PFSK-1 (cell line): ENCODE data around the gene GPR83.

ENCODE experiments used
- POLR2AphosphoS5 ChIP-seq: IDR thresholded peaks from 2 replicates; pipeline ENCODE4 v1.6.1; 2012; ENCODE audit warnings: low read depth, mild to moderate bottlenecking, control low read depth, low read length, moderate library complexity
- SIN3A ChIP-seq: IDR thresholded peaks from 2 replicates; pipeline ENCODE4 v1.6.1; 2012; ENCODE audit warnings: mild to moderate bottlenecking, low read length, moderate library complexity, borderline replicate concordance; ENCODE audit not compliant: insufficient read depth
- TF ChIP-seq, protein P1 (sequence below), 2 experiments: IDR thresholded peaks; 2 replicates each; pipeline versions ENCODE4 v1.6.1 to v1.8.0; 2011 to 2012; ENCODE audit warnings: low read depth in 2 of 2, low read length in 2 of 2, control low read depth in 1 of 2, inconsistent platforms in 1 of 2, mild to moderate bottlenecking in 1 of 2, moderate library complexity in 1 of 2; ENCODE audit not compliant: insufficient read depth in 1 of 2

DNA sequence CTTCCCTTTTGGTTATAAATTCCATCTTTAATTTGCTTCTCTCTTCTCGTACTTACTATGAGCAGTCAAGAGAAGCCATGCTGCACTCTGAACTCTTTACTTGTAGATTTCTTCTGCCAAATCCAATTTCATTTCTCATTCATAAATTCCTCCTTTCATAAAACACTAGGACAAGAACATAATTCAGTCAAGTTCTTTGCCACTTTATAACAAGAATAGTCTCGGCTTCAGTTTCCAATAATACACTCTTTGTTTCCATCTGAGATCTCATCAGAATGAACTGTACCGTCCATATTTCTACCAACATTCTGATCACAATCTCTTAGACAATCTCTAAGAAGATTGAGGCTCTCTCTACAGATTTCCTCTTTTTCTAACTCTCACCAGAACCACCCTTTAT is 71.7 kb downstream of the GPR83 start:
- TF ChIP-seq, protein P1, sequence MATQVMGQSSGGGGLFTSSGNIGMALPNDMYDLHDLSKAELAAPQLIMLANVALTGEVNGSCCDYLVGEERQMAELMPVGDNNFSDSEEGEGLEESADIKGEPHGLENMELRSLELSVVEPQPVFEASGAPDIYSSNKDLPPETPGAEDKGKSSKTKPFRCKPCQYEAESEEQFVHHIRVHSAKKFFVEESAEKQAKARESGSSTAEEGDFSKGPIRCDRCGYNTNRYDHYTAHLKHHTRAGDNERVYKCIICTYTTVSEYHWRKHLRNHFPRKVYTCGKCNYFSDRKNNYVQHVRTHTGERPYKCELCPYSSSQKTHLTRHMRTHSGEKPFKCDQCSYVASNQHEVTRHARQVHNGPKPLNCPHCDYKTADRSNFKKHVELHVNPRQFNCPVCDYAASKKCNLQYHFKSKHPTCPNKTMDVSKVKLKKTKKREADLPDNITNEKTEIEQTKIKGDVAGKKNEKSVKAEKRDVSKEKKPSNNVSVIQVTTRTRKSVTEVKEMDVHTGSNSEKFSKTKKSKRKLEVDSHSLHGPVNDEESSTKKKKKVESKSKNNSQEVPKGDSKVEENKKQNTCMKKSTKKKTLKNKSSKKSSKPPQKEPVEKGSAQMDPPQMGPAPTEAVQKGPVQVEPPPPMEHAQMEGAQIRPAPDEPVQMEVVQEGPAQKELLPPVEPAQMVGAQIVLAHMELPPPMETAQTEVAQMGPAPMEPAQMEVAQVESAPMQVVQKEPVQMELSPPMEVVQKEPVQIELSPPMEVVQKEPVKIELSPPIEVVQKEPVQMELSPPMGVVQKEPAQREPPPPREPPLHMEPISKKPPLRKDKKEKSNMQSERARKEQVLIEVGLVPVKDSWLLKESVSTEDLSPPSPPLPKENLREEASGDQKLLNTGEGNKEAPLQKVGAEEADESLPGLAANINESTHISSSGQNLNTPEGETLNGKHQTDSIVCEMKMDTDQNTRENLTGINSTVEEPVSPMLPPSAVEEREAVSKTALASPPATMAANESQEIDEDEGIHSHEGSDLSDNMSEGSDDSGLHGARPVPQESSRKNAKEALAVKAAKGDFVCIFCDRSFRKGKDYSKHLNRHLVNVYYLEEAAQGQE (IDR thresholded peaks at IDR 0.05; ENCODE audit: insufficient read depth in 1 of 2, low read depth in 2 of 2, low read length in 2 of 2), result no peak
- TF ChIP-seq POLR2AphosphoS5 (no peak), SIN3A (no peak)
